ENCODE results near the gene PIP4K2A.

The PIP4K2A gene

GRCh38 chr10:22679608-22680007, 34.8 kb downstream of the PIP4K2A start:
- no peak for ATAC-seq

GRCh38 chr10:22677333-22677732, 37.0 kb downstream of the PIP4K2A start:
- TF ChIP-seq PATZ1 (CRISPR knock-in tag; IDR thresholded peaks at IDR 0.05; ENCODE audit: borderline replicate concordance): no peak
- TF ChIP-seq SNAI2 (CRISPR knock-in tag; IDR thresholded peaks at IDR 0.05): no peak
- TF ChIP-seq TCF4 (CRISPR knock-in tag; IDR thresholded peaks at IDR 0.05; ENCODE audit: borderline replicate concordance): no peak
- no peak for TF ChIP-seq POU6F1 (CRISPR knock-in tag; IDR thresholded peaks at IDR 0.05; ENCODE audit: borderline replicate concordance, low read depth)
- no peak for TF ChIP-seq CREB5 (CRISPR knock-in tag; IDR thresholded peaks at IDR 0.05; ENCODE audit: low read depth)
- no peak for TF ChIP-seq ARNTL (CRISPR knock-in tag; IDR thresholded peaks at IDR 0.05; ENCODE audit: borderline replicate concordance, low read depth)
- TF ChIP-seq PPARA (CRISPR knock-in tag; IDR thresholded peaks at IDR 0.05; ENCODE audit: borderline replicate concordance): no peak
- no peak for TF ChIP-seq CSRNP3 (CRISPR knock-in tag; IDR thresholded peaks at IDR 0.05)
- no peak for TF ChIP-seq TOX (CRISPR knock-in tag; IDR thresholded peaks at IDR 0.05; ENCODE audit: borderline replicate concordance)
- no peak for TF ChIP-seq BACH2 (CRISPR knock-in tag; IDR thresholded peaks at IDR 0.05; ENCODE audit: borderline replicate concordance)
- TF ChIP-seq GLIS3 (CRISPR knock-in tag; IDR thresholded peaks at IDR 0.05): no peak
- TF ChIP-seq, protein P1, sequence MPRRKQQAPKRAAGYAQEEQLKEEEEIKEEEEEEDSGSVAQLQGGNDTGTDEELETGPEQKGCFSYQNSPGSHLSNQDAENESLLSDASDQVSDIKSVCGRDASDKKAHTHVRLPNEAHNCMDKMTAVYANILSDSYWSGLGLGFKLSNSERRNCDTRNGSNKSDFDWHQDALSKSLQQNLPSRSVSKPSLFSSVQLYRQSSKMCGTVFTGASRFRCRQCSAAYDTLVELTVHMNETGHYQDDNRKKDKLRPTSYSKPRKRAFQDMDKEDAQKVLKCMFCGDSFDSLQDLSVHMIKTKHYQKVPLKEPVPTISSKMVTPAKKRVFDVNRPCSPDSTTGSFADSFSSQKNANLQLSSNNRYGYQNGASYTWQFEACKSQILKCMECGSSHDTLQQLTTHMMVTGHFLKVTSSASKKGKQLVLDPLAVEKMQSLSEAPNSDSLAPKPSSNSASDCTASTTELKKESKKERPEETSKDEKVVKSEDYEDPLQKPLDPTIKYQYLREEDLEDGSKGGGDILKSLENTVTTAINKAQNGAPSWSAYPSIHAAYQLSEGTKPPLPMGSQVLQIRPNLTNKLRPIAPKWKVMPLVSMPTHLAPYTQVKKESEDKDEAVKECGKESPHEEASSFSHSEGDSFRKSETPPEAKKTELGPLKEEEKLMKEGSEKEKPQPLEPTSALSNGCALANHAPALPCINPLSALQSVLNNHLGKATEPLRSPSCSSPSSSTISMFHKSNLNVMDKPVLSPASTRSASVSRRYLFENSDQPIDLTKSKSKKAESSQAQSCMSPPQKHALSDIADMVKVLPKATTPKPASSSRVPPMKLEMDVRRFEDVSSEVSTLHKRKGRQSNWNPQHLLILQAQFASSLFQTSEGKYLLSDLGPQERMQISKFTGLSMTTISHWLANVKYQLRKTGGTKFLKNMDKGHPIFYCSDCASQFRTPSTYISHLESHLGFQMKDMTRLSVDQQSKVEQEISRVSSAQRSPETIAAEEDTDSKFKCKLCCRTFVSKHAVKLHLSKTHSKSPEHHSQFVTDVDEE (CRISPR knock-in tag; IDR thresholded peaks at IDR 0.05): no peak
- no peak for TF ChIP-seq CSDC2 (CRISPR knock-in tag; IDR thresholded peaks at IDR 0.05)
- ATAC-seq: no peak

More at GRCh38 chr10:22679608-22680007, 34.8 kb downstream of the PIP4K2A start:
- TF ChIP-seq CSRNP3 (CRISPR knock-in tag; IDR thresholded peaks at IDR 0.05): no peak

DNA sequence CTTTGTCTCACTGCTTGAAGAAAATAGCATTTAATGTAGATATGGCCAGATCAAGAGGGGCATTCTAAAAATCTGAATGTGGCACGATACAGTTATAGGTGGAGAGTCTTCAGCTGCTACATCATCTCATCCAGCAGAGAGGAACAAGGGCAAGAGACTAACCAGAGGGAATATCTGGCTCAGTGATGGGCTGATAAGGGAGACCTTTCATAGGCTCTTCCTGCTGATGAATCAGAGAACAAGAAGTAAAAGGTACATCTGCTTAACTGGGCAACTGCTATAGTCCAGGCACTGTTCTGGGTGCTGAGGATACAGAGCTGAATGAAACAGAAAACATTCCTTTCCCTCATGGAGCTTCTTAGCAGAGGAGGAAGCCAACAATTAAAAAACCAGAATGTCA, 37.9 kb downstream of the PIP4K2A start:
- no peak for TF ChIP-seq TOX (CRISPR knock-in tag; IDR thresholded peaks at IDR 0.05; ENCODE audit: borderline replicate concordance)
- no peak for TF ChIP-seq GLIS3 (CRISPR knock-in tag; IDR thresholded peaks at IDR 0.05)
- no peak for TF ChIP-seq SNAI2 (CRISPR knock-in tag; IDR thresholded peaks at IDR 0.05)
- no peak for TF ChIP-seq ZNF70 (CRISPR knock-in tag; IDR thresholded peaks at IDR 0.05)
- no peak for TF ChIP-seq ZFP30 (CRISPR knock-in tag; IDR thresholded peaks at IDR 0.05)
- TF ChIP-seq CSRNP3 (CRISPR knock-in tag; IDR thresholded peaks at IDR 0.05): no peak
- TF ChIP-seq, protein P1 (CRISPR knock-in tag; IDR thresholded peaks at IDR 0.05): no peak
- TF ChIP-seq RARB (CRISPR knock-in tag; IDR thresholded peaks at IDR 0.05): no peak
- no peak for TF ChIP-seq ZFP3 (CRISPR knock-in tag; IDR thresholded peaks at IDR 0.05)
- no peak for TF ChIP-seq PPARA (CRISPR knock-in tag; IDR thresholded peaks at IDR 0.05; ENCODE audit: borderline replicate concordance)
- ATAC-seq: no peak

All from SK-N-SH treated with all-trans-retinoic acid at 6 μM for 48 hours (cell line).